HepG2 (cell line): Measurements from ENCODE around the gene TRPT1.

Source experiments
- ATF5 ChIP-seq: sonication (generic); formaldehyde crosslinking; IDR thresholded peaks from 2 replicates; pipeline ENCODE4 v1.4.0; 2020; ENCODE audit warnings: mild to moderate bottlenecking, low read depth, missing genetic modification reagents
- ONECUT2 ChIP-seq: sonication (generic); formaldehyde crosslinking; IDR thresholded peaks from 2 replicates; pipeline ENCODE4 v1.4.0; 2020; ENCODE audit warnings: missing genetic modification reagents
- REPIN1 ChIP-seq: sonication (generic); formaldehyde crosslinking; IDR thresholded peaks from 2 replicates; pipeline ENCODE4 v1.8.0; 2022; ENCODE audit warnings: missing genetic modification reagents, low read depth, mild to moderate bottlenecking, borderline replicate concordance
- SRF ChIP-seq: IDR thresholded peaks from 2 replicates; pipeline ENCODE4 v1.6.1; 2011; ENCODE audit warnings: mild to moderate bottlenecking, low read depth, low read length, moderate library complexity
- ZFX ChIP-seq: sonication (generic); formaldehyde crosslinking; IDR thresholded peaks from 2 replicates; pipeline ENCODE4 v1.4.0; 2020; ENCODE audit warnings: mild to moderate bottlenecking, low read depth, missing genetic modification reagents, moderate library complexity
- ZNF430 ChIP-seq: sonication (generic); formaldehyde crosslinking; IDR thresholded peaks from 2 replicates; pipeline ENCODE4 v1.9.0; 2021; ENCODE audit warnings: mild to moderate bottlenecking, missing genetic modification reagents
- TF ChIP-seq, protein P1 (sequence below): sonication (generic); formaldehyde crosslinking; IDR thresholded peaks from 2 replicates; pipeline ENCODE4 v1.5.0; 2020; ENCODE audit warnings: mild to moderate bottlenecking, missing genetic modification reagents, moderate library complexity

GRCh38 chr11:64227405-64227956 is 1.5 kb upstream of the TRPT1 start:
- no peak for TF ChIP-seq ONECUT2 (CRISPR knock-in tag)
- TF ChIP-seq ZNF430 (CRISPR knock-in tag), result no peak
- no peak for TF ChIP-seq REPIN1 (CRISPR knock-in tag)
- no peak for TF ChIP-seq ATF5 (CRISPR knock-in tag)
- TF ChIP-seq, protein P1, sequence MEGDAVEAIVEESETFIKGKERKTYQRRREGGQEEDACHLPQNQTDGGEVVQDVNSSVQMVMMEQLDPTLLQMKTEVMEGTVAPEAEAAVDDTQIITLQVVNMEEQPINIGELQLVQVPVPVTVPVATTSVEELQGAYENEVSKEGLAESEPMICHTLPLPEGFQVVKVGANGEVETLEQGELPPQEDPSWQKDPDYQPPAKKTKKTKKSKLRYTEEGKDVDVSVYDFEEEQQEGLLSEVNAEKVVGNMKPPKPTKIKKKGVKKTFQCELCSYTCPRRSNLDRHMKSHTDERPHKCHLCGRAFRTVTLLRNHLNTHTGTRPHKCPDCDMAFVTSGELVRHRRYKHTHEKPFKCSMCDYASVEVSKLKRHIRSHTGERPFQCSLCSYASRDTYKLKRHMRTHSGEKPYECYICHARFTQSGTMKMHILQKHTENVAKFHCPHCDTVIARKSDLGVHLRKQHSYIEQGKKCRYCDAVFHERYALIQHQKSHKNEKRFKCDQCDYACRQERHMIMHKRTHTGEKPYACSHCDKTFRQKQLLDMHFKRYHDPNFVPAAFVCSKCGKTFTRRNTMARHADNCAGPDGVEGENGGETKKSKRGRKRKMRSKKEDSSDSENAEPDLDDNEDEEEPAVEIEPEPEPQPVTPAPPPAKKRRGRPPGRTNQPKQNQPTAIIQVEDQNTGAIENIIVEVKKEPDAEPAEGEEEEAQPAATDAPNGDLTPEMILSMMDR (CRISPR knock-in tag), result no peak
- TF ChIP-seq ZFX, result no peak
- TF ChIP-seq SRF, result no peak
